Caco-2 (cell line): ENCODE results near the gene SHANK2. TPM values are rescaled to one million over a fixed set of nuclear protein-coding genes. Genes with fewer than 3 reads are reported as not detected.

Source experiments
- BruUV-seq: library from RNA; stranded (reverse); fragments of 400-500 nt; replicated peaks from 2 replicates; lab custom pipeline; 2021; lab: Mats Ljungman, UMichigan
- CTCF ChIA-PET: fragments of 300-600 bp; sonication (Branson Sonifier 250); formaldehyde crosslinking; loops from one replicate; lab custom pipeline; 2022; ENCODE audit warnings: antibody characterized with exemption; lab: Charles Lee
- POLR2A ChIA-PET: fragments of 300-600 bp; sonication (Branson Sonifier 250); formaldehyde crosslinking; loops from one replicate; lab custom pipeline; 2022; ENCODE audit warnings: antibody characterized with exemption; lab: Charles Lee
- DNase-seq, 2 experiments: peaks; one replicate each; pipeline versions ENCODE4 v3.0.0 to v3.0.0-alpha.2; 2020 to 2022
- H3K27me3 ChIP-seq: replicated peaks from 2 replicates; pipeline ENCODE4 v1.6.0; 2011; ENCODE audit warnings: low read length; ENCODE audit not compliant: control insufficient read depth, insufficient read depth
- H3K36me3 ChIP-seq: 2 replicates; pipeline ENCODE4 v1.5.1; 2011; ENCODE audit warnings: low read length; ENCODE audit not compliant: control insufficient read depth, insufficient read depth
- H3K4me1 ChIP-seq: fragments of 250-450 bp; sonication (Bioruptor Pico); 2 replicates; pipeline ENCODE4 v1.5.1; 2020; ENCODE audit warnings: mild to moderate bottlenecking
- H3K4me3 ChIP-seq: 2 replicates; pipeline ENCODE4 v1.5.1; 2011; ENCODE audit warnings: low read depth, mild to moderate bottlenecking, control low read depth, low read length
- H3K9me3 ChIP-seq: fragments of 250-450 bp; sonication (Bioruptor Pico); 2 replicates; pipeline ENCODE4 v1.5.1; 2020; ENCODE audit warnings: mild to moderate bottlenecking, moderate library complexity
- H3K27ac Mint-ChIP-seq: one replicate; pipeline ENCODE4 v1.8.0; 2022; ENCODE audit warnings: mixed read lengths; ENCODE audit not compliant: unreplicated experiment
- H3K27me3 Mint-ChIP-seq: one replicate; pipeline ENCODE4 v1.8.0; 2022; ENCODE audit warnings: mixed read lengths; ENCODE audit not compliant: insufficient read depth, unreplicated experiment
- H3K36me3 Mint-ChIP-seq: one replicate; pipeline ENCODE4 v1.8.0; 2022; ENCODE audit warnings: mild to moderate bottlenecking, mixed read lengths; ENCODE audit not compliant: insufficient read depth, unreplicated experiment
- H3K4me1 Mint-ChIP-seq: one replicate; pipeline ENCODE4 v1.8.0; 2022; ENCODE audit warnings: low read depth, mixed read lengths; ENCODE audit not compliant: unreplicated experiment
- H3K4me3 Mint-ChIP-seq: one replicate; pipeline ENCODE4 v1.8.0; 2022; ENCODE audit warnings: mild to moderate bottlenecking, moderate library complexity, mixed read lengths; ENCODE audit not compliant: unreplicated experiment
- H3K9me3 Mint-ChIP-seq: one replicate; pipeline ENCODE4 v1.8.0; 2022; ENCODE audit warnings: mixed read lengths; ENCODE audit not compliant: unreplicated experiment
- CTCF ChIP-seq, 2 experiments: fragments of 200-600 bp in 1 of 2; IDR thresholded peaks; 1 replicate in 1 of 2; 2 replicates in 1 of 2; pipeline versions ENCODE4 v1.5.1 to v1.8.0; 2011 to 2022; ENCODE audit warnings: antibody characterized with exemption in 1 of 2, control low read depth in 1 of 2, inconsistent platforms in 1 of 2, low read depth in 1 of 2, low read length in 1 of 2, mild to moderate bottlenecking in 1 of 2, moderate library complexity in 1 of 2; ENCODE audit not compliant: insufficient read depth in 1 of 2, severe bottlenecking in 1 of 2, unreplicated experiment in 1 of 2
- intact Hi-C: fragments of 100-400 bp; cut with micrococcal nuclease; formaldehyde crosslinking; loops from one replicate; pipeline ENCODE4 v1.10.0; 2022; ENCODE audit not compliant: unreplicated experiment
- total RNA-seq: library from RNA; stranded (reverse); gene quantifications from 2 replicates; pipeline ENCODE4 v1.2.3, GENCODE V29; 2022

SHANK2 gene
- total RNA-seq, 1 experiment from 2014 or later = 177 TPM

- DNase-seq = peak in 1 of 2 experiments; percentile 59
- H3K4me1 ChIP-seq = peaks cover 50% of the 10 kb centered on the region
- H3K9me3 Mint-ChIP-seq = peaks cover 23% of the 10 kb centered on the region
- H3K9me3 ChIP-seq = peaks cover 24% of the 10 kb centered on the region
- H3K4me3 Mint-ChIP-seq = no peak overlapping the region
- no peaks in the 10 kb centered on the region for H3K36me3 ChIP-seq
- no peaks in the 10 kb centered on the region for H3K27me3 ChIP-seq
- ChIA-PET CTCF (interaction anchor here (1.1 kb wide), 1 partner anchor 17 kb away, joined by 4 read pairs; no protein-coding TSS in a partner anchor), POLR2A (interaction anchor here (0.6 to 0.7 kb wide), 2 partner anchors 9 to 17 kb away, joined by 3 read pairs; no protein-coding TSS in a partner anchor)
- peaks cover 4% of the 10 kb centered on the region for H3K36me3 Mint-ChIP-seq
- H3K27me3 Mint-ChIP-seq = no peaks in the 10 kb centered on the region
- peaks cover 39% of the 10 kb centered on the region for H3K4me1 Mint-ChIP-seq
- H3K27ac Mint-ChIP-seq = peak overlapping the region; percentile 58
- no TSS peak for BruUV-seq
- H3K4me3 ChIP-seq = no peak overlapping the region
- TF ChIP-seq CTCF (IDR thresholded peaks at IDR 0.05; ENCODE audit: insufficient read depth in 1 of 2, low read depth in 1 of 2, low read length in 1 of 2, severe bottlenecking in 1 of 2, unreplicated experiment in 1 of 2) = no peak
- intact Hi-C loops = no loop called here
Measured at GRCh38 chr11:71269603-71270511, 17.5 kb upstream of the SHANK2 start.

DNA sequence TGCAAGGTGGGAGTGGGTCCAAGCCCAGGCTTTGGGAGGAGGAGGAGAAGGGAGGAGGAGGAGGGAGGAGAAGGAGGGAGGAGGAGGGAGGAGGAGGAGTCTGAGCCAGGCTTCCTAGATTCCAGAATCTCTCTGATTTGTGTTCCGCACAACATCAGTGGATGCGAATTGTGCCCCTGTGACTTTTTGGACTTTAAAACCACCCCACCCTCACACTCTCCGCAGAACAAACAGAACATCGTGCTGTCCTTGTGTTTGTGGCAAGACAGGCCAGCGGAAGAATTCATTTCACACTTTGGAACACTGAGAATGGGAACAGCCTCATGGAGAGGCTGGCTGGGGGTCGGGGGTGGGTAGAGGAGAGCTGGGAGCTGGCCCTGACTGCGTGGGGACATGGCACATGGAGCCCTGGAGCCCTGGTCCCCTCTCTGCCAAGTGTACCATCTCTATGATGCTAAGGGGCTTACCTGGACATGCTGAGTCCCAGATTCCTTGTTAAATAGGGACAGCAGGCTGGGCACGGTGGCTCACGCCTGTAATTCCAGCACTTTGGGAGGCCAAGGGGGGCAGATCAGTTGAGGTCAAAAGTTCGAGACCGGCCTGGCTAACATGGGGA, 16.4 kb upstream of the SHANK2 start:
- intact Hi-C loops = loop anchor here (1.0 kb wide), 2 partner anchors 15 to 16 kb away; no protein-coding TSS in a partner anchor
- ChIA-PET POLR2A (interaction anchor here (0.7 kb wide), 1 partner anchor 8 kb away, joined by 3 read pairs; no protein-coding TSS in a partner anchor), CTCF (interaction anchor here (0.6 to 1.1 kb wide), 2 partner anchors 16 to 43 kb away, joined by 4 to 5 read pairs; no protein-coding TSS in a partner anchor)
- H3K9me3 Mint-ChIP-seq = peaks cover 13% of the 10 kb centered on the region
- H3K27ac Mint-ChIP-seq = peak overlapping the region; percentile 63
- DNase-seq = peak in 1 of 2 experiments; percentile 51
- no peaks in the 10 kb centered on the region for H3K27me3 Mint-ChIP-seq
- Histone ChIP-seq H3K36me3 (no peaks in the 10 kb centered on the region), H3K9me3 (peaks cover 15% of the 10 kb centered on the region), H3K4me3 (no peak overlapping the region), H3K4me1 (peaks cover 50% of the 10 kb centered on the region), H3K27me3 (no peaks in the 10 kb centered on the region)
- no peak for TF ChIP-seq CTCF (IDR thresholded peaks at IDR 0.05; ENCODE audit: insufficient read depth in 1 of 2, low read depth in 1 of 2, low read length in 1 of 2, severe bottlenecking in 1 of 2, unreplicated experiment in 1 of 2)
- H3K36me3 Mint-ChIP-seq = peaks cover 2% of the 10 kb centered on the region
- BruUV-seq = no TSS peak
- H3K4me3 Mint-ChIP-seq = no peak overlapping the region
- H3K4me1 Mint-ChIP-seq = peaks cover 39% of the 10 kb centered on the region
